HL-60/S4 treated with retinoic acid at 250 ng/mL for 4 days and 3 days (cell line): ENCODE data around the gene SCAF11.

ENCODE experiments used
- in situ Hi-C: fragments of 300-500 bp; cut with MboI; formaldehyde crosslinking; loops from 2 replicates; pipeline ENCODE4 v1.7.0; 2022; ENCODE audit warnings: low sequenced_read_pairs

Gene SCAF11

GRCh38 chr12:45930369-45930768, 60.0 kb downstream of the SCAF11 start:
- in situ Hi-C loops = no loop called here

GRCh38 chr12:45928309-45928708, 62.1 kb downstream of the SCAF11 start:
- in situ Hi-C loops = no loop called here

- in situ Hi-C loops = no loop called here
Measured at GRCh38 chr12:45918818-45919217, 71.6 kb downstream of the SCAF11 start.

- in situ Hi-C loops = no loop called here
Measured at GRCh38 chr12:45915405-45915804, 75.0 kb downstream of the SCAF11 start.

GRCh38 chr12:45914090-45914489, 76.3 kb downstream of the SCAF11 start:
- in situ Hi-C loops = no loop called here

GRCh38 chr12:45913631-45914030, 76.7 kb downstream of the SCAF11 start:
- in situ Hi-C loops = no loop called here

- in situ Hi-C loops = no loop called here
Measured at GRCh38 chr12:45912774-45913173, 77.6 kb downstream of the SCAF11 start.

- in situ Hi-C loops = no loop called here
Measured at GRCh38 chr12:45909041-45909713, 81.2 kb downstream of the SCAF11 start.

- in situ Hi-C loops = no loop called here
Measured at GRCh38 chr12:45907955-45908354, 82.4 kb downstream of the SCAF11 start.

GRCh38 chr12:45898094-45898493, 92.3 kb downstream of the SCAF11 start:
- in situ Hi-C loops = no loop called here

GRCh38 chr12:45895961-45896360, 94.4 kb downstream of the SCAF11 start:
- in situ Hi-C loops = no loop called here

- in situ Hi-C loops = no loop called here
Measured at GRCh38 chr12:45893240-45893639, 97.1 kb downstream of the SCAF11 start.

GRCh38 chr12:45890276-45890675, 100.1 kb downstream of the SCAF11 start:
- in situ Hi-C loops = no loop called here

GRCh38 chr12:45887544-45887943, 102.8 kb downstream of the SCAF11 start:
- in situ Hi-C loops = no loop called here

- in situ Hi-C loops = no loop called here
Measured at GRCh38 chr12:45886685-45887084, 103.7 kb downstream of the SCAF11 start.

- in situ Hi-C loops = no loop called here
Measured at GRCh38 chr12:45883187-45883586, 107.2 kb downstream of the SCAF11 start.

- in situ Hi-C loops = no loop called here
Measured at GRCh38 chr12:45880533-45880932, 109.8 kb downstream of the SCAF11 start.

- in situ Hi-C loops = no loop called here
Measured at GRCh38 chr12:45879363-45879895, 110.9 kb downstream of the SCAF11 start.

- in situ Hi-C loops = no loop called here
Measured at GRCh38 chr12:45878630-45879255, 111.6 kb downstream of the SCAF11 start.

GRCh38 chr12:45877069-45877468, 113.3 kb downstream of the SCAF11 start:
- in situ Hi-C loops = no loop called here

- in situ Hi-C loops = no loop called here
Measured at GRCh38 chr12:45872446-45872845, 117.9 kb downstream of the SCAF11 start.
